Natural killer cell (primary cell): ENCODE results near the gene NECTIN1. TPM values are rescaled to one million over a fixed set of nuclear protein-coding genes. Genes with fewer than 3 reads are reported as not detected.
A peak's percentile ranks its signal among the peaks of the same experiment; 100 is the strongest.

Source experiments
- ATAC-seq, 3 donors: fragments of 150-1000 bp in 2 of 3; fragments of 200-7000 bp in 1 of 3; cut with Tn5 transposase; 1 replicate in 1 of 3; 2 replicates in 2 of 3; pipeline ENCODE4 v1.10.0; 2021; ENCODE audit warnings: mild to moderate bottlenecking in 2 of 3, moderate library complexity in 2 of 3
- DNase-seq, 2 donors: peaks; one replicate each; pipeline versions ENCODE4 v3.0.0 to v3.0.0-alpha.2; 2013 to 2021; ENCODE audit warnings: mixed read lengths in 1 of 2
- H3K27ac ChIP-seq: one replicate; pipeline ENCODE4 v1.5.1; 2013; ENCODE audit warnings: mild to moderate bottlenecking, low read length
- H3K27me3 ChIP-seq: one replicate; pipeline ENCODE4 v1.6.1; 2013; ENCODE audit warnings: low read length; ENCODE audit not compliant: control insufficient read depth, insufficient read depth
- H3K36me3 ChIP-seq: one replicate; pipeline ENCODE4 v1.6.1; 2013; ENCODE audit warnings: low read length; ENCODE audit not compliant: control insufficient read depth, insufficient read depth
- H3K4me1 ChIP-seq: one replicate; pipeline ENCODE4 v1.6.1; 2013; ENCODE audit warnings: low read length; ENCODE audit not compliant: control insufficient read depth, insufficient read depth
- H3K4me3 ChIP-seq: one replicate; pipeline ENCODE4 v1.5.1; 2013; ENCODE audit warnings: low read length
- H3K9me3 ChIP-seq: one replicate; pipeline ENCODE4 v1.6.1; 2013; ENCODE audit warnings: low read length; ENCODE audit not compliant: control insufficient read depth, insufficient read depth
- H3K27ac Mint-ChIP-seq, 2 donors: one replicate each; pipeline ENCODE4 v1.8.0; 2022; ENCODE audit warnings: mild to moderate bottlenecking in 2 of 2, mixed read lengths in 2 of 2, moderate library complexity in 1 of 2
- H3K27me3 Mint-ChIP-seq, 2 donors: one replicate each; pipeline ENCODE4 v1.8.0; 2022; ENCODE audit warnings: low read depth in 2 of 2, mixed read lengths in 2 of 2
- H3K36me3 Mint-ChIP-seq: one replicate; pipeline ENCODE4 v1.8.0; 2022; ENCODE audit warnings: mixed read lengths
- H3K4me1 Mint-ChIP-seq, 2 donors: one replicate each; pipeline ENCODE4 v1.8.0; 2022; ENCODE audit warnings: mixed read lengths in 2 of 2
- H3K4me3 Mint-ChIP-seq: one replicate; pipeline ENCODE4 v1.8.0; 2022; ENCODE audit warnings: mild to moderate bottlenecking, moderate library complexity, mixed read lengths
- H3K9me3 Mint-ChIP-seq, 2 donors: one replicate each; pipeline ENCODE4 v1.8.0; 2022; ENCODE audit warnings: mixed read lengths in 2 of 2
- WGBS: methylation state at CpG from one replicate; pipeline ENCODE4 v1.1.7; 2013; ENCODE audit warnings: missing lambda C conversion rate; ENCODE audit not compliant: insufficient coverage; 5-methylcytosine and 5-hydroxymethylcytosine counted together
- intact Hi-C: fragments of 100-400 bp; cut with micrococcal nuclease; formaldehyde crosslinking; loops from one replicate; pipeline ENCODE4 v1.14.2; 2022
- total RNA-seq, 4 donors: library from RNA; stranded (reverse); fragments of 120-200 nt in 1 of 4; gene quantifications; one replicate each; pipeline versions ENCODE4 v1.2.3 to v1.2.4, GENCODE V29; 2013 to 2022
- TF ChIP-seq, protein P1 (sequence below): fragments of 200-600 bp; IDR thresholded peaks from one replicate; pipeline ENCODE4 v1.8.0; 2022; ENCODE audit warnings: antibody characterized with exemption

NECTIN1 gene
- total RNA-seq, 3 donors from 2014 or later (not counting 1 experiment from before 2014, with no cell fraction given), result 5.8 to 18.8 (median 7.8) TPM

- Mint-ChIP-seq H3K27ac (peak overlapping the region in 1 of 2 donors; percentile 71), H3K4me3 (peak overlapping the region; percentile 28), H3K36me3 (no peaks in the 10 kb centered on the region), H3K4me1 (peaks cover 49 to 68% of the 10 kb centered on the region in 2 donors), H3K9me3 (no peaks in the 10 kb centered on the region), H3K27me3 (peaks cover 33 to 39% of the 10 kb centered on the region in 2 donors)
- Histone ChIP-seq H3K27me3 (peaks cover 4% of the 10 kb centered on the region), H3K36me3 (no peaks in the 10 kb centered on the region), H3K4me3 (no peak overlapping the region), H3K4me1 (peaks cover 49% of the 10 kb centered on the region), H3K9me3 (no peaks in the 10 kb centered on the region), H3K27ac (no peak overlapping the region)
- ATAC-seq (peak; percentile 67 to 82 (median 73)), DNase-seq (peak in 1 of 2 donors; percentile 46)
- TF ChIP-seq, protein P1, sequence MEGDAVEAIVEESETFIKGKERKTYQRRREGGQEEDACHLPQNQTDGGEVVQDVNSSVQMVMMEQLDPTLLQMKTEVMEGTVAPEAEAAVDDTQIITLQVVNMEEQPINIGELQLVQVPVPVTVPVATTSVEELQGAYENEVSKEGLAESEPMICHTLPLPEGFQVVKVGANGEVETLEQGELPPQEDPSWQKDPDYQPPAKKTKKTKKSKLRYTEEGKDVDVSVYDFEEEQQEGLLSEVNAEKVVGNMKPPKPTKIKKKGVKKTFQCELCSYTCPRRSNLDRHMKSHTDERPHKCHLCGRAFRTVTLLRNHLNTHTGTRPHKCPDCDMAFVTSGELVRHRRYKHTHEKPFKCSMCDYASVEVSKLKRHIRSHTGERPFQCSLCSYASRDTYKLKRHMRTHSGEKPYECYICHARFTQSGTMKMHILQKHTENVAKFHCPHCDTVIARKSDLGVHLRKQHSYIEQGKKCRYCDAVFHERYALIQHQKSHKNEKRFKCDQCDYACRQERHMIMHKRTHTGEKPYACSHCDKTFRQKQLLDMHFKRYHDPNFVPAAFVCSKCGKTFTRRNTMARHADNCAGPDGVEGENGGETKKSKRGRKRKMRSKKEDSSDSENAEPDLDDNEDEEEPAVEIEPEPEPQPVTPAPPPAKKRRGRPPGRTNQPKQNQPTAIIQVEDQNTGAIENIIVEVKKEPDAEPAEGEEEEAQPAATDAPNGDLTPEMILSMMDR, result no peak
- WGBS, result 65% methylated on average over 13 of the region's 20 CpGs
- intact Hi-C loops, result no loop called here
Measured at GRCh38 chr11:119696378-119697222, 32.4 kb downstream of the NECTIN1 start.

DNA sequence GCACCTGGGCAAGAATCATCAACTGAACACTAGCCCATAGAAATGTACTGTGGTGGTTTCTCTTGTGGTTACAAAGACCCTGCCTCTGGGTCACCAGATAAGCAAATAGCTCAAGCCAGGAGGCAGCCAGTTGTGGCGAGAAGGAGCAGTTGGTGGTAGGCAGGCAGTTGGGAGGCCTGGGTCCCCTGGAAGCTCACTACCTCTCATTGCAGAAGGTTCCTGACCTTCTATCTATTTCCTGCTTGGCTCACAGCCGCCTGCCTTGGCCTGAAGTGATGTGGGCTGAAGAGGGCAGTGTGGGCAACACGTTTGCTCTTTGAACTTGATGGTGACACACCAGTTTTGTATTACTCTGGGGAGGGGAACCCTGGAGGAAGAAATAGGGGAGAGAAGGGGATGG, 34.7 kb downstream of the NECTIN1 start:
- intact Hi-C loops, result no loop called here
- Mint-ChIP-seq H3K27ac (peak overlapping the region in 1 of 2 donors; percentile 88), H3K27me3 (peaks cover 41 to 49% of the 10 kb centered on the region in 2 donors), H3K4me3 (peak overlapping the region; percentile 19), H3K9me3 (no peaks in the 10 kb centered on the region), H3K36me3 (no peaks in the 10 kb centered on the region), H3K4me1 (peaks cover 58 to 74% of the 10 kb centered on the region in 2 donors)
- Histone ChIP-seq H3K4me3 (no peak overlapping the region), H3K27me3 (peaks cover 14% of the 10 kb centered on the region), H3K27ac (no peak overlapping the region), H3K4me1 (peaks cover 66% of the 10 kb centered on the region), H3K36me3 (no peaks in the 10 kb centered on the region), H3K9me3 (no peaks in the 10 kb centered on the region)
- TF ChIP-seq, protein P1, result no peak
- 15% methylated on average over 3 of the region's 3 CpGs for WGBS
- ATAC-seq, result peak in 2 of 3 donors; percentile 26 to 35
- DNase-seq, result no peak

GRCh38 chr11:119693253-119693815, 35.7 kb downstream of the NECTIN1 start:
- ATAC-seq, result peak in 1 of 3 donors; percentile 23
- H3K27me3 Mint-ChIP-seq, result peaks cover 43 to 51% of the 10 kb centered on the region in 2 donors
- intact Hi-C loops, result no loop called here
- peaks cover 58 to 78% of the 10 kb centered on the region in 2 donors for H3K4me1 Mint-ChIP-seq
- H3K4me3 ChIP-seq, result no peak overlapping the region
- peaks cover 69% of the 10 kb centered on the region for H3K4me1 ChIP-seq
- no peaks in the 10 kb centered on the region for H3K9me3 ChIP-seq
- H3K36me3 ChIP-seq, result no peaks in the 10 kb centered on the region
- H3K4me3 Mint-ChIP-seq, result peak overlapping the region; percentile 58
- no peaks in the 10 kb centered on the region for H3K9me3 Mint-ChIP-seq
- DNase-seq, result no peak
- no peak overlapping the region for H3K27ac ChIP-seq
- H3K27me3 ChIP-seq, result peaks cover 22% of the 10 kb centered on the region
- TF ChIP-seq, protein P1, result no peak
- H3K27ac Mint-ChIP-seq, result peak overlapping the region in 1 of 2 donors; percentile 88
- 73% methylated on average over 7 of the region's 7 CpGs for WGBS
- H3K36me3 Mint-ChIP-seq, result no peaks in the 10 kb centered on the region
